ENCODE measurements around the gene SMIM35. TPM values are rescaled to one million over a fixed set of nuclear protein-coding genes. Genes with fewer than 3 reads are reported as not detected.

Gene SMIM35
- total RNA-seq, 1 donor: not detected

DNA sequence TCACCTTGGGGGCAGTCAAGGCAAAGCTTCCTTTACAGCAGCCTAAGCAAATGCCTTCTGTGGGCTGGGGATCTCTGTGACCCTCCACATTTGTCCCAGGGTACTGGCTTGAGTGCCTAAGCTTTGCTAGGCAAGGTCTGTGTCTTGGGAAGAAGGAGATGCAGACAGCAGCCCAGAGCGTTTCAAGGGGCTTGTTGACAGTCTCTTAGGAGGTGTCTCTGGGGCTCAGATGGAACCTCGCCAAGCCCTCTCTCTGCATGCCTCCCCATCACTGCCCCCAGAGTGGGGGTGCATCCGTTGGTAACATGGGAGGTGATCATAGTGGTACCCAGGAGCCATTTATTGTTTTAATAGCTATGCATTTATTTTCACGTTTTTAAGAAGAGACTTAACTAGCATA is 39.0 kb downstream of the SMIM35 start:
- H3K79me2 ChIP-seq (ENCODE audit: insufficient read depth, low read length): no peaks in the 10 kb centered on the region
- no peak overlapping the region for H3K4me3 ChIP-seq (ENCODE audit: insufficient read depth, low read length)
- H3K4me2 ChIP-seq (ENCODE audit: insufficient read depth, low read length): no peak overlapping the region
- no peak overlapping the region for H3K27ac ChIP-seq (ENCODE audit: low read depth, low read length)
- H3K9me3 ChIP-seq (ENCODE audit: low read depth, low read length): no peaks in the 10 kb centered on the region
- H3K27me3 ChIP-seq (ENCODE audit: insufficient read depth, low read length): no peaks in the 10 kb centered on the region
- no peaks in the 10 kb centered on the region for H3K36me3 ChIP-seq (ENCODE audit: insufficient read depth, low read length)
- TF ChIP-seq, protein P1, sequence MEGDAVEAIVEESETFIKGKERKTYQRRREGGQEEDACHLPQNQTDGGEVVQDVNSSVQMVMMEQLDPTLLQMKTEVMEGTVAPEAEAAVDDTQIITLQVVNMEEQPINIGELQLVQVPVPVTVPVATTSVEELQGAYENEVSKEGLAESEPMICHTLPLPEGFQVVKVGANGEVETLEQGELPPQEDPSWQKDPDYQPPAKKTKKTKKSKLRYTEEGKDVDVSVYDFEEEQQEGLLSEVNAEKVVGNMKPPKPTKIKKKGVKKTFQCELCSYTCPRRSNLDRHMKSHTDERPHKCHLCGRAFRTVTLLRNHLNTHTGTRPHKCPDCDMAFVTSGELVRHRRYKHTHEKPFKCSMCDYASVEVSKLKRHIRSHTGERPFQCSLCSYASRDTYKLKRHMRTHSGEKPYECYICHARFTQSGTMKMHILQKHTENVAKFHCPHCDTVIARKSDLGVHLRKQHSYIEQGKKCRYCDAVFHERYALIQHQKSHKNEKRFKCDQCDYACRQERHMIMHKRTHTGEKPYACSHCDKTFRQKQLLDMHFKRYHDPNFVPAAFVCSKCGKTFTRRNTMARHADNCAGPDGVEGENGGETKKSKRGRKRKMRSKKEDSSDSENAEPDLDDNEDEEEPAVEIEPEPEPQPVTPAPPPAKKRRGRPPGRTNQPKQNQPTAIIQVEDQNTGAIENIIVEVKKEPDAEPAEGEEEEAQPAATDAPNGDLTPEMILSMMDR (IDR thresholded peaks at IDR 0.05; ENCODE audit: extremely low read depth, low read depth, low read length): no peak
- no peaks in the 10 kb centered on the region for H4K20me1 ChIP-seq (ENCODE audit: insufficient read depth, low read length)
- no peak overlapping the region for H2AFZ ChIP-seq (ENCODE audit: low read length)
- no peaks in the 10 kb centered on the region for H3K4me1 ChIP-seq (ENCODE audit: insufficient read depth, low read length)
- no peak for DNase-seq (ENCODE audit: insufficient read length, low spot score, missing footprints)

DNA sequence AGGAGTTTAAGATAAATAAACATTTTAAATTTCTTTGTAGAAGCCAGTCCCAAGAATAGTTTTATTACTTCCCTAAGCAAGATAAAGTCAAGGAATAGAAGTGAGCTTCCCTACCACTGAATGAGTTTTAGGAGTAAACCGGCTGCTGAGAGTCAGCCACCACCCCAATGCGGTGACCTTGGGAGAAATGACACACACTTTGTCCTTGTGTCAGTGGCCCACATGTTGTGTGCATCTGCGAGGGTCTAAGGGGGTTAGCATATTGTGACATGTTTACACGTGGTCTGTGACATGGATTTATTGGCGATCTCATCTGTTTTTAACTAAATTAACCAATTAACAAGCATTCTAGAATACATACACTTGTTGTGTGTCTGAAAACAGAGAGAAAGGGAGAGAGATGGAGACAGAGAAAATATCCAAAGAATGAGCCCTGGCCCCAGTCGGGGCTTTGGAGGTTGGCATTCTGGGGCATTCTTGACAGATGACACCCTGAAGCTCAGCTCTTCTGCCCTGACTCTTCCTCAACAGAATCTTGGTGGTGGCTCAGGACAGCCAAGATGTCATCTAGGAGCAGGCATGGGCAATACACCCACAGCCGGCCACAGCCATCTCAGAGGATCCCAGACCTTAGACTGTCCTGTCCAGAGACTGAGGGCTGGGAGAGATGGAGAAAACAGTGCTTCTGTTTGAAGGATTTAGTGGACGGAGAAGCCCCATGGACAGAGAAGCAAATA is 39.6 kb downstream of the SMIM35 start:
- no peak for DNase-seq (ENCODE audit: insufficient read length, low spot score, missing footprints)
- H3K27ac ChIP-seq (ENCODE audit: low read depth, low read length): no peak overlapping the region

DNA sequence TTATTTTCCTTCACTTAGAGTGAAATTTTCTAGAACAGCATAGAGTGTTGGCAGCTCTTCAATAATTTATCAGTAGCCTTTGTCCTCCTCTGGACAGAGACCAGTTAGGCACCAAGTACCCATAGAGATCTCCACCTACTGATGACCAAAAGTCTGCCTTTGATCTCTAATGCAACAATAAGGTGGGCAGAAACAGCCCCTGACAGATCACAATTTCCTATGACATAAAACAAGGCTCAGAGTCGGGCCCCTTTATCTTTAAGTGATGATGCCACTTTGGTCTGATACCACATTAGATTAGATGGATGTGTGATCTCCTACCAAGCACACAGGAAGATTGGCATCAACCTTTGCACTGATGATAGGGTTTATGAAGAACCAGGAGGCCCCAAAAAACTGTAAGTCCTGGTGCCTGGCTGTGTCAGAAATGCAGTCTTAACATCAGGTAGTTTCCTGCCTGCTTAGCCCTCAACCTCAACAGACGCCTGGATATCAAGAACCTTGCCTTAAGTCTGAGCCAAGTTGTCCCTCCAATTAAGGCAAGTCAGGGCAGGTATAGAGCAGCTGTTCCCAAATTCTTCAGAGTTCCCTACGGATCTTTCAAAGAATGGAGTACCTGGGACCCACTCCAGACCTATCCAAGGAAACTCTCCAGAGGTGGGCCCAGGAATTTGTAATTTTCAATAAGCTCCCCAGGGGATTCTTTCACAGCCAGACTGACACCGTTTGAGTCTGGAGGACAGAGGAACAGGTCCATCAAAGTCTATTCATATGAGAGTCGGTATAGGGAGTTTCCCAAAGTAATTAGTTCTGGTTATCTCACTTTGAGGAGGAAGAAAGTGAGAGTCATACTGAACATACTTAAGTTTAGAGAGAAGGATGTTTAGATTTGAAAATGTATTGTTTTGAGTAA is 40.5 kb downstream of the SMIM35 start:
- TF ChIP-seq, protein P1 (IDR thresholded peaks at IDR 0.05; ENCODE audit: extremely low read depth, low read depth, low read length): no peak
- no peak overlapping the region for H3K4me3 ChIP-seq (ENCODE audit: insufficient read depth, low read length)
- no peaks in the 10 kb centered on the region for H3K36me3 ChIP-seq (ENCODE audit: insufficient read depth, low read length)
- no peaks in the 10 kb centered on the region for H3K4me1 ChIP-seq (ENCODE audit: insufficient read depth, low read length)
- H4K20me1 ChIP-seq (ENCODE audit: insufficient read depth, low read length): no peaks in the 10 kb centered on the region
- H3K79me2 ChIP-seq (ENCODE audit: insufficient read depth, low read length): no peaks in the 10 kb centered on the region
- no peaks in the 10 kb centered on the region for H3K27me3 ChIP-seq (ENCODE audit: insufficient read depth, low read length)
- no peaks in the 10 kb centered on the region for H3K9me3 ChIP-seq (ENCODE audit: low read depth, low read length)
- H3K27ac ChIP-seq (ENCODE audit: low read depth, low read length): no peak overlapping the region
- no peak overlapping the region for H3K4me2 ChIP-seq (ENCODE audit: insufficient read depth, low read length)
- no peak for DNase-seq (ENCODE audit: insufficient read length, low spot score, missing footprints)
- no peak overlapping the region for H2AFZ ChIP-seq (ENCODE audit: low read length)

More for the DNA sequence above, 39.6 kb downstream of the SMIM35 start:
- Histone ChIP-seq H3K9me3 (ENCODE audit: low read depth, low read length) (no peaks in the 10 kb centered on the region), H3K4me1 (ENCODE audit: insufficient read depth, low read length) (no peaks in the 10 kb centered on the region), H3K27me3 (ENCODE audit: insufficient read depth, low read length) (no peaks in the 10 kb centered on the region), H4K20me1 (ENCODE audit: insufficient read depth, low read length) (no peaks in the 10 kb centered on the region), H3K79me2 (ENCODE audit: insufficient read depth, low read length) (no peaks in the 10 kb centered on the region), H3K36me3 (ENCODE audit: insufficient read depth, low read length) (no peaks in the 10 kb centered on the region), H2AFZ (ENCODE audit: low read length) (no peak overlapping the region), H3K4me3 (ENCODE audit: insufficient read depth, low read length) (no peak overlapping the region), H3K4me2 (ENCODE audit: insufficient read depth, low read length) (no peak overlapping the region)
- TF ChIP-seq, protein P1 (IDR thresholded peaks at IDR 0.05; ENCODE audit: extremely low read depth, low read depth, low read length): no peak

DNA sequence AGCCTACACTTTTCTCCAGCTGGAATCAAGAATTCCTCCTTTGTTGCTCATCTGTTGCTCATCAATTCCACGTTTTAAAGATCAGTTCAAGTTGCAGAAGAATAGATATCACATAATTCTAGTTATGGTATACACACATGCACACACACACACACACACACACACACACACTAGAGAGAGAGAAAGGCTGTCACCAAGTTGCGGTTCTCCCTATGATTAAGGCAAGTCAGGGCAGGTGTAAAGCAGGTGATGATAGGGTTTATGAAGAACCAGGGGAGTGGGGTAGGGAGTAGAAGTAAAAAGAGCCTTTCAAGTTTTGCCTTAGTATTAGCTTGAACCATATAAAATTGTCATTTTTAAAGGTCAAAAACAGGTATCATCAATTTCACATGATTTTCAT is 41.6 kb downstream of the SMIM35 start:
- no peak overlapping the region for H3K27ac ChIP-seq (ENCODE audit: low read depth, low read length)
- no peaks in the 10 kb centered on the region for H3K36me3 ChIP-seq (ENCODE audit: insufficient read depth, low read length)
- no peak overlapping the region for H3K4me2 ChIP-seq (ENCODE audit: insufficient read depth, low read length)
- no peaks in the 10 kb centered on the region for H4K20me1 ChIP-seq (ENCODE audit: insufficient read depth, low read length)
- H3K9me3 ChIP-seq (ENCODE audit: low read depth, low read length): no peaks in the 10 kb centered on the region
- DNase-seq (ENCODE audit: insufficient read length, low spot score, missing footprints): no peak
- H3K4me3 ChIP-seq (ENCODE audit: insufficient read depth, low read length): no peak overlapping the region
- no peaks in the 10 kb centered on the region for H3K4me1 ChIP-seq (ENCODE audit: insufficient read depth, low read length)
- no peak overlapping the region for H2AFZ ChIP-seq (ENCODE audit: low read length)
- no peaks in the 10 kb centered on the region for H3K79me2 ChIP-seq (ENCODE audit: insufficient read depth, low read length)
- TF ChIP-seq, protein P1 (IDR thresholded peaks at IDR 0.05; ENCODE audit: extremely low read depth, low read depth, low read length): no peak
- no peaks in the 10 kb centered on the region for H3K27me3 ChIP-seq (ENCODE audit: insufficient read depth, low read length)
